Measurements from ENCODE around the gene EEF1AKMT2.
A peak's percentile ranks its signal among the peaks of the same experiment; 100 is the strongest.
"Not testable (repeated sequence)": the region's sequence is repeated elsewhere in the genome, so short reads cannot be mapped to it uniquely, and the experiment has no call there.

The EEF1AKMT2 gene

DNA sequence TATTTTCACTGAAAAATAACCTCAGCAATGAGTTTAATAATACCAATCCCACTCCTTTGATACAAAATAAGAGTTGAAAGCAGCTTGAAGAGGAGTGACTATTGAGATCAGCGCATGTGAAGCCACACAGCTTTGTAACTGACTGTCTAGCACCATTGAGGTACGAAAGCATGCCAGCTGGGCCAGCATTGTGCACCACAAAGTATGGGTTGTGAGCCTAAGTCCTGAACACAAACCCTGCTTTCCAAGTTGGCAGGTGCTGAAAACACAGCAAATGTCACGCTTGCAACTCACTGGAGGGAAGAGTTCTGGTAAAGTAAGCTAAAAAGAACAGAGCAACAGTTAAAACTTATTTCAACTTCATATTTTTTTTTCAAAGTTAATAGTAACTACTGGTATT, 43.5 kb downstream of the EEF1AKMT2 start:
- no peak for DNase-seq (ENCODE audit: extremely low read depth, low read depth)
- no peak overlapping the region for H3K4me3 ChIP-seq (replicated peaks; ENCODE audit: low read depth, low read length)
- TF ChIP-seq, protein P1, sequence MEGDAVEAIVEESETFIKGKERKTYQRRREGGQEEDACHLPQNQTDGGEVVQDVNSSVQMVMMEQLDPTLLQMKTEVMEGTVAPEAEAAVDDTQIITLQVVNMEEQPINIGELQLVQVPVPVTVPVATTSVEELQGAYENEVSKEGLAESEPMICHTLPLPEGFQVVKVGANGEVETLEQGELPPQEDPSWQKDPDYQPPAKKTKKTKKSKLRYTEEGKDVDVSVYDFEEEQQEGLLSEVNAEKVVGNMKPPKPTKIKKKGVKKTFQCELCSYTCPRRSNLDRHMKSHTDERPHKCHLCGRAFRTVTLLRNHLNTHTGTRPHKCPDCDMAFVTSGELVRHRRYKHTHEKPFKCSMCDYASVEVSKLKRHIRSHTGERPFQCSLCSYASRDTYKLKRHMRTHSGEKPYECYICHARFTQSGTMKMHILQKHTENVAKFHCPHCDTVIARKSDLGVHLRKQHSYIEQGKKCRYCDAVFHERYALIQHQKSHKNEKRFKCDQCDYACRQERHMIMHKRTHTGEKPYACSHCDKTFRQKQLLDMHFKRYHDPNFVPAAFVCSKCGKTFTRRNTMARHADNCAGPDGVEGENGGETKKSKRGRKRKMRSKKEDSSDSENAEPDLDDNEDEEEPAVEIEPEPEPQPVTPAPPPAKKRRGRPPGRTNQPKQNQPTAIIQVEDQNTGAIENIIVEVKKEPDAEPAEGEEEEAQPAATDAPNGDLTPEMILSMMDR (IDR thresholded peaks at IDR 0.05; ENCODE audit: low read depth, low read length, missing control alignments): no peak

DNA sequence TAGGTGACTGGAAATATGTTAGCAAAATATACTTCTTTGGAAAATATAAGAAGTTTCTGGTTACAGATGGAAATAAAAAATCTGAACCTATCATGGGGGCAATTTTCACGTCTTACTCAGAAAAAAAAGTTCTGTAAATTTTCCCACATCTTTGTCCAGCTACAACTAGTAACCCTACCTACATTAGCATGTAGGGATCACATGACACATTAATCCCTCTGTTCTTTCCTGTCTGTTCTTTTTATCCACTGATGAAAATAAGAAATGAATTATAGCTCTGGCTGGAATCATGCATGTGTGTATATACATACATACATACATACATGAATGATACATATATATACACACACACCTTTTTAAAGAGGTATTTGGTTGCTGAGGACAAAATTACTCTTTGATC, 43.9 kb downstream of the EEF1AKMT2 start:
- DNase-seq (ENCODE audit: extremely low read depth, low read depth): no peak
- H3K4me3 ChIP-seq (replicated peaks; ENCODE audit: low read depth, low read length): no peak overlapping the region
- TF ChIP-seq, protein P1 (IDR thresholded peaks at IDR 0.05; ENCODE audit: low read depth, low read length, missing control alignments): no peak

DNA sequence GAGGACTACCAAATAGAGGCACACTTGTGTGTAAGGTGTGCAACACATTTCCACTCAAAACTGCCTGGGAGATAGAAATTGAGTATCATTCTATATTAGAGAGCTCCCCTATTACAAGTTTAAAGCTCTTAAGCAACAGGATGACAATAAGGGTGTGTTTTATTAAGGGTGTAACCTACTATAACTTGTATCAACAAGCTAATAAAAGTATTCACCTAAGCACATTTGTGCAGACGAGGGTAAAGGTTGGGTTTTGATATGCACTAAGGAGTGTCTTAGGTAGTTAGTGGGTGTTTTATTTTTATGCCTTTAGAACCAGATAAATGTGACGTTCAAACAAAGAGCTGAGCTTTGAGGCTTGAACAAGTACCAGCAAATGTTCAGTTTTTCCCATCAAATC, 44.7 kb downstream of the EEF1AKMT2 start:
- DNase-seq (ENCODE audit: extremely low read depth, low read depth): no peak
- TF ChIP-seq, protein P1 (IDR thresholded peaks at IDR 0.05; ENCODE audit: low read depth, low read length, missing control alignments): no peak
- H3K4me3 ChIP-seq (replicated peaks; ENCODE audit: low read depth, low read length): no peak overlapping the region

DNA sequence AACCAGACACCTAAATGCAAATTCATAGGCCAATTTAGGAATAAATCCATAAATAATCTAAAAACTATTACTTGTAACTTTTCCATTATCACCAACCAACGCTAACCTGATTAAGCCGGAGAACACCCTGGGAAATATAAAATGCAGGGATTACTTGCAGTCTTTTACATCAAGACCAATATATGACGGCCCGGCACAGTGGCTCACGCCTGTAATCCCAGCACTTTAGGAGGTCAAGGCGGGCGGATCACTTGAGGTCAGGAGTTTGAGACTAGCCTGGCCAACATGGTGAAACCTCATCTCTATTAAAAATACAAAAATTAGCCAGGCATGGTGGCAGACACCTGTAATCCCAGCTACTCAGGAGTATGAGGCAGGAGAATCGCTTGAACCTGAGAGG, 45.2 kb downstream of the EEF1AKMT2 start:
- not testable (repeated sequence) for DNase-seq (ENCODE audit: extremely low read depth, low read depth); H3K4me3 ChIP-seq (replicated peaks; ENCODE audit: low read depth, low read length)

DNA sequence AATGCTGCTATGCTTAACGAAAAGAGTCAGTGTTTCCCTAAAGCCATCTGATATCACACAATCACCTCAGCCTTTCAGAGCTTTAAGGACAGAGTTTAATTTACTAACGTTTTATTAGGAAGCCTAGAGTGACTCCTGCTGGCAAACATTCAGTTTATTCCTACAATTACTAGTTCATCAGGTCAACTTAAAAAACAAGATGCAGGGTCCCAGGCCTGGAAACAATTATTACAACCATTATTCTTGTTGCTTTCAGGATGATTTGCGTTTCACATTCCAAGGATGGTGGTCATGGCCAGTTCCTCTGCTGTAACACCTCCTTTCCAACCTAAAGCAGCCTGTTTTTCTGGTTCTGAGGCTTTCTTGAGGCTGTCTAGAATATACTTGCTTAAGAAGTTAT, 46.0 kb downstream of the EEF1AKMT2 start:
- no peak overlapping the region for H3K4me3 ChIP-seq (replicated peaks; ENCODE audit: low read depth, low read length)
- TF ChIP-seq, protein P1 (IDR thresholded peaks at IDR 0.05; ENCODE audit: low read depth, low read length, missing control alignments): peak; percentile 39
- DNase-seq (ENCODE audit: extremely low read depth, low read depth): peak; percentile 75

DNA sequence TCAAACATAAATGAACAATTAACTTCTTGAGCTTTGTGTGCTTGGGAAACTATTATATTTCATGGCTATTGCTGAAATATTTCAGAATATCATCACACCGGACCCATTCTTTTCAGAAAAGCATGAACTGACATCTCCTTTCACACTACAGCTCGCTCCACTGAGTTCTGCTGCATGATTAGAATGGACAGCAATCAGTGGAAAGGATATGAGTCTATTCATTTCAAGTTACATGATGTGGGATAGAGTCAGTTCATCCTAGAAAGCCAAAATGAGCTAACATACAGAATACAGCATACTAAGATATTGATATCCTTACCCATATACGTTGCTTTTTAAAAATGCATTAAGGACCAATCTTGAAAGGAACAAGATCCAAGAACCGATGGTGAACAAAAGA, 46.4 kb downstream of the EEF1AKMT2 start:
- H3K4me3 ChIP-seq (replicated peaks; ENCODE audit: low read depth, low read length): no peak overlapping the region
- DNase-seq (ENCODE audit: extremely low read depth, low read depth): no peak
- TF ChIP-seq, protein P1 (IDR thresholded peaks at IDR 0.05; ENCODE audit: low read depth, low read length, missing control alignments): no peak

DNA sequence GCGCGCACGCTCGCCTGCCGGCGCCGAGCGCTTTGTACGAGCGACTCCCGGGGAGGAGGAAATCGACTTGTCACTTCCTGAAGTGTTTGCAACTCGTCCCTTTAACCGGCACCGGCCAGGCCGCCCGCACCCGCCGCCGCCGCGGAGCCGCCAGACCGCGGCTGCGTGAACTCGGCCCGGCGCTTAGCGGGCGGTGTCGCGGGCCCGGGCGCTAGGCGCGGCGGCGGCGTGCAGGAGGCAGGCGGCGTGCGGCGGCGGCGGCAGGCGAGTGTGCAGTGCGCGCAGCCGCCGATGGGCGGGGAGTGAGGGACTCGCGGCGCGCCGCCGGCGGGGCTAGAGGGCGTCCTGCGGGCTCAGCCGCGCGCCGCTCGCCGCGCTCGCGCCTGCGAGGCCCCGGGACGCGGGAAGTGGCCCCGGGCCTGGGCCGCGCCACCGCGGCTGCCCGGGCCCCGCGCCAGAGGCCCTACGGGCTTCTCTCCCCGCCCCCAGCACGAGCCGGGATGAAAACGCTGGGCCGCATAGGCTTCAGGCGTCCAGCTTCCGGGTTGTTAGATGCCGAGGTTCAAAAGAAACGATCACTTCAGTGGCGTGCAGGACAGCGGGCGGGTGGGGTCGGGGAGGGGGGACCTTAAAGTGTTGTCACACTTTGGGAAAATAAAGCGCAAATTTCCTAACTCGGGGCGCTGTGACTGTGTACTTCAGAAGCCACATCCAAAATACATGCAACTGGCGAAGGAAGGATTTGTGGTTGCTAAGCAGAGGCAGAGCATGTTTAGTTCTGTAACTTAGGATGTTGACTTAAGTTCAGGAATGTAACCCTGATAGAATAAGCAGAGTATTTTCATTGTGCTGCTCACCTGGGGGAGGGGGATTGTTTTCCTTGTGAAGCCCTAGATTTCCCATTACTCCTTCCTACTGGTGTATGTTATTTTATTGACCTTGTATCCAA, 47.3 kb downstream of the EEF1AKMT2 start, which contains the start of gene FAM53B:
Gene FAM53B, minus strand, starts transcription at position 277 of the 949 bp plus-strand sequence. CDS start 37,665 bp downstream, outside the sequence.
- TF ChIP-seq, protein P1 (IDR thresholded peaks at IDR 0.05; ENCODE audit: low read depth, low read length, missing control alignments): no peak
- H3K4me3 ChIP-seq (replicated peaks; ENCODE audit: low read depth, low read length): peak within 1 kb of the TSS; percentile 79
- peak; percentile 48 for DNase-seq (ENCODE audit: extremely low read depth, low read depth)

Data from HFF-Myc (cell line).